Chondrocyte (in vitro differentiated cells): ENCODE results near the gene NHLRC4. TPM values are rescaled to one million over a fixed set of nuclear protein-coding genes. Genes with fewer than 3 reads are reported as not detected.
A peak's percentile ranks its signal among the peaks of the same experiment; 100 is the strongest.

Experiments used
- DNase-seq: peaks from one replicate; pipeline ENCODE4 v3.0.0; 2021; ENCODE audit warnings: mixed read lengths, low spot score
- H3K27ac Mint-ChIP-seq: one replicate; pipeline ENCODE4 v1.8.0; 2021; ENCODE audit warnings: mild to moderate bottlenecking, moderate library complexity, mixed read lengths; ENCODE audit not compliant: unreplicated experiment
- H3K27me3 Mint-ChIP-seq: 2 replicates; pipeline ENCODE4 v1.8.0; 2021; ENCODE audit warnings: low read depth, mixed read lengths
- H3K36me3 Mint-ChIP-seq: 2 replicates; pipeline ENCODE4 v1.8.0; 2021; ENCODE audit warnings: low read depth, mixed read lengths
- H3K4me1 Mint-ChIP-seq: 2 replicates; pipeline ENCODE4 v1.8.0; 2021; ENCODE audit warnings: low read depth, mild to moderate bottlenecking, mixed read lengths
- H3K4me3 Mint-ChIP-seq: one replicate; pipeline ENCODE4 v1.8.0; 2021; ENCODE audit warnings: mild to moderate bottlenecking, moderate library complexity, mixed read lengths; ENCODE audit not compliant: unreplicated experiment
- H3K9me3 Mint-ChIP-seq: 2 replicates; pipeline ENCODE4 v1.8.0; 2021; ENCODE audit warnings: low read depth, mixed read lengths
- total RNA-seq: library from RNA; stranded (reverse); gene quantifications from 3 replicates; pipeline ENCODE4 v1.2.1, GENCODE V29; 2021
- TF ChIP-seq, protein P1 (sequence below): fragments of 200-600 bp; sonication (generic); IDR thresholded peaks from 2 replicates; pipeline ENCODE4 v1.5.0; 2021; ENCODE audit warnings: antibody characterized with exemption, mild to moderate bottlenecking, moderate library complexity

Gene NHLRC4
- total RNA-seq, 1 donor from 2014 or later, result not detected

DNA sequence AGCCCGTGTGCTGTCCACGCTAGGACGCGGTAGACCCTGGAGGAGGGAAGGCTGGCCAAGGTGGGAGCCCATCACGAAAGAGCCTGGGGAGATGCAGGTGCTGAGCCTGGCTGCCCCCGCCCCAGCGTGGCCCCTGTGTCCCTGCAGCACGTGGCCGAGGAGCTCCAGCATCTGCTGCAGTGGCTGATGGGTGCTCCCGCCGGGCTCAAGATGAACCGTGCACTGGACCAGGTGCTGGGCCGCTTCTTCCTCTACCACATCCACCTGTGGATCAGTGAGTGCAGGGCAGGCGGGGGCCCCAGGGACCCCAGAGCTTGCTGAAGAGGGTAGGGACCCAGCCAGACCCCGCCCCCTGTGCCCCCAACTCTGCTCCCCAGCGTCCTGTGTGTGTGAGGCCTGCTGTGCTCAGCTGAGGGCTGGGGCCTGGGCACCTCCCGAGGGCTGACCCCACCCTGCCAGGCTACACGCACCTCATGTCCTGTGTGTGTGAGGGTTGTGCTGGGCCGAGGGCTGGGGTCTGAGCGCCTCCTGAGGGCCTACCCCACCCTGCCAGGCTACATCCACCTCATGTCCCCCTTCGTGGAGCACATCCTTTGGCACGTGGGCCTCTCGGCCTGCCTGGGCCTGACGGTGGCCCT is 11.5 kb downstream of the NHLRC4 start:
- Mint-ChIP-seq H3K9me3 (no peaks in the 10 kb centered on the region), H3K36me3 (peaks cover 1% of the 10 kb centered on the region), H3K27me3 (no peaks in the 10 kb centered on the region), H3K4me1 (peaks cover 4% of the 10 kb centered on the region), H3K27ac (no peak overlapping the region), H3K4me3 (no peak overlapping the region)
- TF ChIP-seq, protein P1, sequence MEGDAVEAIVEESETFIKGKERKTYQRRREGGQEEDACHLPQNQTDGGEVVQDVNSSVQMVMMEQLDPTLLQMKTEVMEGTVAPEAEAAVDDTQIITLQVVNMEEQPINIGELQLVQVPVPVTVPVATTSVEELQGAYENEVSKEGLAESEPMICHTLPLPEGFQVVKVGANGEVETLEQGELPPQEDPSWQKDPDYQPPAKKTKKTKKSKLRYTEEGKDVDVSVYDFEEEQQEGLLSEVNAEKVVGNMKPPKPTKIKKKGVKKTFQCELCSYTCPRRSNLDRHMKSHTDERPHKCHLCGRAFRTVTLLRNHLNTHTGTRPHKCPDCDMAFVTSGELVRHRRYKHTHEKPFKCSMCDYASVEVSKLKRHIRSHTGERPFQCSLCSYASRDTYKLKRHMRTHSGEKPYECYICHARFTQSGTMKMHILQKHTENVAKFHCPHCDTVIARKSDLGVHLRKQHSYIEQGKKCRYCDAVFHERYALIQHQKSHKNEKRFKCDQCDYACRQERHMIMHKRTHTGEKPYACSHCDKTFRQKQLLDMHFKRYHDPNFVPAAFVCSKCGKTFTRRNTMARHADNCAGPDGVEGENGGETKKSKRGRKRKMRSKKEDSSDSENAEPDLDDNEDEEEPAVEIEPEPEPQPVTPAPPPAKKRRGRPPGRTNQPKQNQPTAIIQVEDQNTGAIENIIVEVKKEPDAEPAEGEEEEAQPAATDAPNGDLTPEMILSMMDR, result no peak
- no peak for DNase-seq

DNA sequence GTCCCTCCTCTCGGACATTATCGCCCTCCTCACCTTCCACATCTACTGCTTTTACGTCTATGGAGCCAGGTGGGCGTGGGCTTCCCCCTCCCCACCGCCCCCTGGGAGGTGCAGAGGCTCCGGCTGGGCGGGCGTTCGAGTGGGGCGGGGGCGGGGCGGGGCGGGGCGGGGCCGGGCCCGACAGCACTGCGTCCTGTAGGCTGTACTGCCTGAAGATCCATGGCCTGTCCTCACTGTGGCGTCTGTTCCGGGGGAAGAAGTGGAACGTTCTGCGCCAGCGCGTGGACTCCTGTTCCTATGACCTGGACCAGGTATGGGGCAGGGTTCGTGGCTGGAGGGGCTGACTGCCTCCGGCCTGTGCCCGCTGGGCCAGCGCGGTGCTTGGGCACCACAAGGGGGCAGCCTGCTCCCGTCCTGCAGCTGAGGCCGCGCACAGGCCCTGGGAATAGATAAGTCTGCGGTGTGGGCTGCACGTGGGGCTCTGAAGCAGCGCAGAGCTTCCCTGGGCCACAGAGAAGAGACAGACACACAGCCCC is 12.1 kb downstream of the NHLRC4 start:
- TF ChIP-seq, protein P1, result peak; percentile 82
- Mint-ChIP-seq H3K27ac (no peak overlapping the region), H3K4me1 (peaks cover 4% of the 10 kb centered on the region), H3K27me3 (no peaks in the 10 kb centered on the region), H3K9me3 (no peaks in the 10 kb centered on the region), H3K36me3 (peaks cover 1% of the 10 kb centered on the region), H3K4me3 (no peak overlapping the region)
- DNase-seq, result no peak

DNA sequence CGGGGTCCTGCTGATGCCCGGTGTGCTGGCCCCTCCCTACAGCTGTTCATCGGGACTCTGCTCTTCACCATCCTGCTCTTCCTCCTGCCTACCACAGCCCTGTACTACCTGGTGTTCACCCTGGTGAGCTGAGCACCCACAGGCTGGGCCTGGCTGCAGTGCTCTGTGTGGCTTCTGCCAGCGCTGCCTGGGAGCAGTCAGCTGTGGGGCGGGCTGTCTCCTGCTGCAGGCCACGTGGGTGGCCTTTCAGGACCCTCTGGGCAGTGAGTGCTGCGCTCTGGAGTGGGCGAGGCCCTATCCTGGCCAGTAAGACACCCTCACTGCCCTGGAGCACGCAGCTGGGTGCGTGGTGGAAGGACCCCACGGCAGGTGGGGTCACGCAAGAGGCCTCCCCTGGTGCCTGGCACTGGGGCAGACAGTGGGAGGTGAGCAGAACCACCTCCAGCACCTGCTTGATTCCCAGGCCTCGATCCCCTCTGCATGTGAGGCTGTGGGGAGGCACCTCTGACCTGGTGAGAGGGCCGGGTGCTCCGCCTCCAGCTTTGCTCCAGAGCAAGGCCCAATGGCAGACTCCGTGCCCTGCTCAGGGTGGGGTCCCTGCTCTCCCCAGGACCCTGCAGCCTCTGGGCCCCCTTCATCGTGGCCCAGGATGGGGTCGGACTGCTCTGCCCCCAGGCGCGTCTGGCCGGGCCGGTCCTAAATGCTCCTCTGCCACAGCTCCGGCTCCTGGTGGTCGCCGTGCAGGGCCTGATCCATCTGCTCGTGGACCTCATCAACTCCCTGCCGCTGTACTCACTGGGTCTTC is 13.5 kb downstream of the NHLRC4 start:
- H3K9me3 Mint-ChIP-seq, result no peaks in the 10 kb centered on the region
- TF ChIP-seq, protein P1, result no peak
- DNase-seq, result no peak
- H3K4me1 Mint-ChIP-seq, result peaks cover 4% of the 10 kb centered on the region
- H3K36me3 Mint-ChIP-seq, result peaks cover 1% of the 10 kb centered on the region
- no peak overlapping the region for H3K27ac Mint-ChIP-seq
- no peak overlapping the region for H3K4me3 Mint-ChIP-seq
- no peaks in the 10 kb centered on the region for H3K27me3 Mint-ChIP-seq

DNA sequence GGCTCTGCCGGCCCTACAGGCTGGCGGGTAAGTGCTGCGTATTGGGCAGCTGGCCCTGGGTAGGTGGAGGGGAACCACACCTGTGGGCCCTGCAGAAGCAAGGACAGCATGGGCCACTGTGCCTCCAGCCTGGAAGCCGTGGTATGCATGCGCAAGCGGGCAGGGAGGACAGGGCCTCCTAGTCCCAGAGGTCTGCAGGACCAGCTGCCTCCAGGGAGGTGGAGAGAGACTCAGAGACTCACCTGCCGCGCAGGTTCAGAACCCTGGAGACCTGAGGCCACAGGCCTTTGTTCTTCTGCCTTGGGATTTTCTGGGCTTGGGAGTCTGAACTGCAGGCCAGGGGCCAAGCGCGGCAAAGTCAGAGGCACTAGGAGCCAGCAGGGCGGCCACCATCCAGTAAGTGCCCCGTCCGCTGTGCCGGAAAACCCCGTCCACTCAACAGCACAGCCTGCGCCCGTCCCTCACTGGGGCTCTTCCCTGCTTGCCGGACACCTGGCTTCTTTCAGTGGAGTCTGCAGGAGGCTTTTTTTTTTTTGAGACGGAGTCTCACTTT is 14.2 kb downstream of the NHLRC4 start:
- Mint-ChIP-seq H3K36me3 (peaks cover 1% of the 10 kb centered on the region), H3K27me3 (no peaks in the 10 kb centered on the region), H3K4me3 (no peak overlapping the region), H3K27ac (no peak overlapping the region), H3K4me1 (peaks cover 9% of the 10 kb centered on the region), H3K9me3 (no peaks in the 10 kb centered on the region)
- TF ChIP-seq, protein P1, result no peak
- no peak for DNase-seq

DNA sequence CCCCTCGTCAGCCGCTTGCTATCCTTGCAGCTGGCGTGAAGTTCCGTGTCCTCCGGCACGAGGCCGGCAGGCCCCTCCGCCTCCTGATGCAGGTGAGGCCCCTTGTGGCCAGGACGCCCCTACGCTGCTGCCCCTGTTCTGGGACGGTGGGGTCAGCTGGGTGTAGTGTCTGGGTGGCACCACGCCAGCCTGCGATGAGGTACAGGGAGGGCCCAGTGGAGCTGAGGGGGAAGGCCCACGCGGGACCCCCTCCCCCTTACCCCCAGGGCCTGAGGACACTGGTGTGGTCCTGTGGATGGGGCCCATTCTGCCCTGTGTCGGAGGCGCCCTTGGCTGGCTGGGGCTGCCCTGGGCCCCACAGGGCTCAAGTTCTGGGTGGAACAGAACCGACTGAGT is 15.4 kb downstream of the NHLRC4 start:
- Mint-ChIP-seq H3K9me3 (no peaks in the 10 kb centered on the region), H3K36me3 (no peaks in the 10 kb centered on the region), H3K4me1 (peaks cover 10% of the 10 kb centered on the region), H3K27ac (no peak overlapping the region), H3K4me3 (no peak overlapping the region), H3K27me3 (no peaks in the 10 kb centered on the region)
- no peak for DNase-seq
- TF ChIP-seq, protein P1, result no peak
